Coronary artery (tissue), 2 donors: Measurements from ENCODE around the gene TMEM248.
"Not testable (repeated sequence)": the region's sequence is repeated elsewhere in the genome, so short reads cannot be mapped to it uniquely, and the experiment has no call there.

Experiments
- DNase-seq: peaks from one replicate; pipeline ENCODE4 v3.0.0-alpha.2; 2017; ENCODE audit warnings: low spot score
- H3K27ac ChIP-seq, 2 donors: fragments of 200-600 bp; sonication (generic); one replicate each; pipeline ENCODE4 v1.5.1; 2016 to 2019
- H3K4me3 ChIP-seq: fragments of 200-600 bp; sonication (generic); 2 replicates; pipeline ENCODE4 v1.5.1; 2016; ENCODE audit warnings: mild to moderate bottlenecking, moderate library complexity
- CTCF ChIP-seq: fragments of 200-600 bp; sonication (generic); IDR thresholded peaks from one replicate; pipeline ENCODE4 v1.5.1; 2019; ENCODE audit warnings: antibody characterized with exemption

TMEM248 gene

GRCh38 chr7:66886152-66886551 is 34.9 kb upstream of the TMEM248 start:
- no peak for DNase-seq
- TF ChIP-seq CTCF, result no peak
- Histone ChIP-seq H3K27ac (no peak overlapping the region), H3K4me3 (no peak overlapping the region)

- H3K27ac ChIP-seq, H3K4me3 ChIP-seq, DNase-seq: not testable (repeated sequence)
These were observed 32.8 kb upstream of the TMEM248 start for GRCh38 chr7:66888223-66888622.

- no peak for DNase-seq
- Histone ChIP-seq H3K27ac (no peak overlapping the region), H3K4me3 (no peak overlapping the region)
- no peak for TF ChIP-seq CTCF
These were observed 26.5 kb upstream of the TMEM248 start for GRCh38 chr7:66894463-66895080.

GRCh38 chr7:66896441-66896840 is 24.6 kb upstream of the TMEM248 start:
- Histone ChIP-seq H3K4me3 (no peak overlapping the region), H3K27ac (no peak overlapping the region)
- no peak for TF ChIP-seq CTCF
- no peak for DNase-seq

- H3K27ac ChIP-seq, result no peak overlapping the region
- DNase-seq, result no peak
- H3K4me3 ChIP-seq, result no peak overlapping the region
- TF ChIP-seq CTCF, result no peak
These were observed 21.3 kb upstream of the TMEM248 start for GRCh38 chr7:66899552-66900280.

- H3K27ac ChIP-seq, result no peak overlapping the region
- H3K4me3 ChIP-seq, result no peak overlapping the region
- no peak for TF ChIP-seq CTCF
- no peak for DNase-seq
These were observed 18.8 kb upstream of the TMEM248 start for GRCh38 chr7:66901941-66902843.

- Histone ChIP-seq H3K4me3 (no peak overlapping the region), H3K27ac (no peak overlapping the region)
- DNase-seq, result no peak
- TF ChIP-seq CTCF, result no peak
These were observed 18.2 kb upstream of the TMEM248 start for GRCh38 chr7:66902844-66903180.
